BE2C (cell line): ENCODE results near the gene ARSA.
"Not testable (repeated sequence)": the region's sequence is repeated elsewhere in the genome, so short reads cannot be mapped to it uniquely, and the experiment has no call there.

Source experiments
- DNase-seq: peaks from one replicate; pipeline ENCODE4 v3.0.0-alpha.2; 2020
- H3K27me3 ChIP-seq: fragments of 250-450 bp; sonication (Bioruptor Pico); 2 replicates; pipeline ENCODE4 v1.5.1; 2020; ENCODE audit warnings: mild to moderate bottlenecking
- H3K36me3 ChIP-seq: fragments of 250-450 bp; sonication (Bioruptor Pico); 2 replicates; pipeline ENCODE4 v1.5.1; 2020; ENCODE audit warnings: mild to moderate bottlenecking
- H3K4me1 ChIP-seq: fragments of 250-450 bp; sonication (Bioruptor Pico); 2 replicates; pipeline ENCODE4 v1.5.1; 2020
- H3K4me3 ChIP-seq: 2 replicates; pipeline ENCODE4 v1.5.1; 2011; ENCODE audit warnings: low read depth, low read length
- H3K9me3 ChIP-seq: fragments of 250-450 bp; sonication (Bioruptor Pico); 2 replicates; pipeline ENCODE4 v1.5.1; 2020
- TF ChIP-seq, protein P1 (sequence below): IDR thresholded peaks from 2 replicates; pipeline ENCODE4 v1.5.1; 2012; ENCODE audit warnings: mild to moderate bottlenecking, low read depth, low read length

ARSA gene

GRCh38 chr22:50624347-50625130 is 3.4 kb downstream of the ARSA start:
- peaks cover 28% of the 10 kb centered on the region for H3K27me3 ChIP-seq
- DNase-seq: no peak
- H3K4me1 ChIP-seq: 0 out of 2 replicates have a peak, but pooled peaks cover 2% of the 10 kb centered on the region
- no peaks in the 10 kb centered on the region for H3K9me3 ChIP-seq
- TF ChIP-seq, protein P1, sequence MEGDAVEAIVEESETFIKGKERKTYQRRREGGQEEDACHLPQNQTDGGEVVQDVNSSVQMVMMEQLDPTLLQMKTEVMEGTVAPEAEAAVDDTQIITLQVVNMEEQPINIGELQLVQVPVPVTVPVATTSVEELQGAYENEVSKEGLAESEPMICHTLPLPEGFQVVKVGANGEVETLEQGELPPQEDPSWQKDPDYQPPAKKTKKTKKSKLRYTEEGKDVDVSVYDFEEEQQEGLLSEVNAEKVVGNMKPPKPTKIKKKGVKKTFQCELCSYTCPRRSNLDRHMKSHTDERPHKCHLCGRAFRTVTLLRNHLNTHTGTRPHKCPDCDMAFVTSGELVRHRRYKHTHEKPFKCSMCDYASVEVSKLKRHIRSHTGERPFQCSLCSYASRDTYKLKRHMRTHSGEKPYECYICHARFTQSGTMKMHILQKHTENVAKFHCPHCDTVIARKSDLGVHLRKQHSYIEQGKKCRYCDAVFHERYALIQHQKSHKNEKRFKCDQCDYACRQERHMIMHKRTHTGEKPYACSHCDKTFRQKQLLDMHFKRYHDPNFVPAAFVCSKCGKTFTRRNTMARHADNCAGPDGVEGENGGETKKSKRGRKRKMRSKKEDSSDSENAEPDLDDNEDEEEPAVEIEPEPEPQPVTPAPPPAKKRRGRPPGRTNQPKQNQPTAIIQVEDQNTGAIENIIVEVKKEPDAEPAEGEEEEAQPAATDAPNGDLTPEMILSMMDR: no peak
- H3K4me3 ChIP-seq: no peak overlapping the region
- no peaks in the 10 kb centered on the region for H3K36me3 ChIP-seq

DNA sequence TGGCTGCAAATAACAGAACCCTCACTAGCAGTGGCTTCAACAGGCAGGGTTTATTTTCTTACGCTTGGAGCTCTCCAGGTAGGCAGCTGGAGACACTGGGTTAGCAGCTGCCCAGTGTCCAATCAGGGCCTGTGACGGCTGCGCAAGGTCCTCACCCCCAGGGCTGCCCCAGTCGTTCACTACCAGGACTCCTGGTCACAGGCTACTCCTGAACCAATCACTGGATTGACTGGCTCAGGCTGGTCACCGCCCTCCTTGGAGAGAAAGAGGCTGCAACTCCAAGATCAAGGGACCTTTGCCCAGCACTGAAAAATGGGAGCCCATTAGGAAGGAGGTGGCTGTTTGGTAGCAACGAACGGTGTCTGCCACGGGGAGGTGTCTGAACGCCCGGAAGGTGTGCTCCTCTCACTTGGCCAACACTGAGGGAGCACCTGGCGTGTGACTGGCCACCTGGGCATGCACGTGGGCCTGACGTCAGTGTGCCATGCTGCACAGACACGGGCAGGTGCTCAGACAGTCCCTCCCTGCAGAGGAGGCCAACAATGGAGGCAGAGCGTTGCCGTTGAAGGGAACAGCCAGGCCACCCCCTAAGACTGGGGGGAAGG is 5.1 kb downstream of the ARSA start:
- no peaks in the 10 kb centered on the region for H3K36me3 ChIP-seq
- DNase-seq: no peak
- H3K4me3 ChIP-seq: no peak overlapping the region
- H3K9me3 ChIP-seq: no peaks in the 10 kb centered on the region
- TF ChIP-seq, protein P1: no peak
- peaks cover 30% of the 10 kb centered on the region for H3K27me3 ChIP-seq
- H3K4me1 ChIP-seq: 0 out of 2 replicates have a peak, but pooled peaks cover 2% of the 10 kb centered on the region

GRCh38 chr22:50621948-50622722 is 5.8 kb downstream of the ARSA start:
- Histone ChIP-seq H3K4me1 (0 out of 2 replicates have a peak, but pooled peaks cover 2% of the 10 kb centered on the region), H3K36me3 (no peaks in the 10 kb centered on the region), H3K27me3 (peaks cover 30% of the 10 kb centered on the region), H3K4me3 (no peak overlapping the region), H3K9me3 (no peaks in the 10 kb centered on the region)
- no peak for DNase-seq
- TF ChIP-seq, protein P1: peak; percentile 27; the same call in 1 of the 2 replicates

GRCh38 chr22:50621356-50621880 is 6.5 kb downstream of the ARSA start:
- Histone ChIP-seq H3K36me3 (no peaks in the 10 kb centered on the region), H3K9me3 (no peaks in the 10 kb centered on the region), H3K27me3 (peaks cover 30% of the 10 kb centered on the region), H3K4me1 (0 out of 2 replicates have a peak, but pooled peaks cover 2% of the 10 kb centered on the region), H3K4me3 (no peak overlapping the region)
- no peak for DNase-seq
- TF ChIP-seq, protein P1: no peak

GRCh38 chr22:50620593-50621355 is 7.2 kb downstream of the ARSA start:
- Histone ChIP-seq H3K4me3 (peak overlapping the region; percentile 49), H3K9me3 (no peaks in the 10 kb centered on the region), H3K27me3 (peaks cover 30% of the 10 kb centered on the region), H3K36me3 (no peaks in the 10 kb centered on the region), H3K4me1 (0 out of 2 replicates have a peak, but pooled peaks cover 2% of the 10 kb centered on the region)
- no peak for DNase-seq
- TF ChIP-seq, protein P1: no peak

DNA sequence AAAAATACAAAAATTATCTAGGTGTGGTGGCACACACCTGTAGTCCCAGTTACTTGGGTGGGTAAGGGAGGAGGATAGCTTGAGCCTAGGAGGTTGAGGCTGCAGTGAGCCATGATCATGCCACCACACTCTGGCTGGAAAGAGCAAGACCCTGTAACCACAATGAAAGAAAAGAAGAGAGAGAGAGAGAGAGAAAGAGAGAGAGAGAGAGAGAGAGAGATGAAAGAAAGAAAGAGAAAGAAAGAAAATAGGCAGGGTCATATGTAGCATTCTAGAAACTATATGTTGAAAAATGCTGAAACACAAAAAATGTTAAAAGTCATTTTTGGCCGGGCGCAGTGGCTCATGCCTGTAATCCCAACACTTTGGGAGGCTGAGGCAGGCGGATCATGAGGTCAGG is 13.7 kb downstream of the ARSA start:
- not testable (repeated sequence) for H3K4me3 ChIP-seq, DNase-seq

More for the DNA sequence above, 13.7 kb downstream of the ARSA start:
- H3K36me3 ChIP-seq, H3K27me3 ChIP-seq, H3K9me3 ChIP-seq, H3K4me1 ChIP-seq: not testable (repeated sequence)
